Measurements from ENCODE around the gene RAB9A.
A peak's percentile ranks its signal among the peaks of the same experiment; 100 is the strongest.
"Not testable (repeated sequence)": the region's sequence is repeated elsewhere in the genome, so short reads cannot be mapped to it uniquely, and the experiment has no call there.

Gene RAB9A

GRCh38 chrX:13703135-13703534 is 14.2 kb downstream of the RAB9A start:
- no peak for DNase-seq

- DNase-seq = no peak
These were observed 14.7 kb downstream of the RAB9A start for GRCh38 chrX:13703589-13703988.

GRCh38 chrX:13711141-13711540 is 22.2 kb downstream of the RAB9A start:
- DNase-seq = no peak

GRCh38 chrX:13716455-13716854 is 27.5 kb downstream of the RAB9A start:
- peak; percentile 22 for DNase-seq

DNA sequence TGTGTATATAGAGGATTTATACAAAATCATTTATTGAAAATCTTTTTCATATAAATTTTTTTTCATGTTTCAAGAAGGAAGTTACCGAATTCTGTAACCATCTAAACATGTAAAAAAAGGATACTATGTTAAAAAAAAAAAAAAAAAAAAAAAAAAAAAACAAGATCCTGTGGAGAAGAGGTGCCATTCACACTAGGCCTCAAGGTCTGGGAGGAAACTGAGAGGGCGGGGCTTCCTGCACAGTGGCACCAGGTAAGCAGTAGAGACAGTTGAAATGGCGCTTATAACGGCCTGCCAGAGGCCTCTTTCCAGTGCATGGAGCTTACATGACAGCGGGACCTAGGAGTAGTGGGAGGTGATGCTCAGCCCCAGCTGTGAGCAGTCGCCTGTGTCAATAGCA is 28.0 kb downstream of the RAB9A start:
- peak; percentile 62 for DNase-seq

GRCh38 chrX:13717700-13718472 is 29.0 kb downstream of the RAB9A start:
- DNase-seq = no peak

GRCh38 chrX:13719192-13719856 is 30.4 kb downstream of the RAB9A start:
- DNase-seq = no peak

GRCh38 chrX:13721371-13721770 is 32.4 kb downstream of the RAB9A start:
- DNase-seq = no peak

DNA sequence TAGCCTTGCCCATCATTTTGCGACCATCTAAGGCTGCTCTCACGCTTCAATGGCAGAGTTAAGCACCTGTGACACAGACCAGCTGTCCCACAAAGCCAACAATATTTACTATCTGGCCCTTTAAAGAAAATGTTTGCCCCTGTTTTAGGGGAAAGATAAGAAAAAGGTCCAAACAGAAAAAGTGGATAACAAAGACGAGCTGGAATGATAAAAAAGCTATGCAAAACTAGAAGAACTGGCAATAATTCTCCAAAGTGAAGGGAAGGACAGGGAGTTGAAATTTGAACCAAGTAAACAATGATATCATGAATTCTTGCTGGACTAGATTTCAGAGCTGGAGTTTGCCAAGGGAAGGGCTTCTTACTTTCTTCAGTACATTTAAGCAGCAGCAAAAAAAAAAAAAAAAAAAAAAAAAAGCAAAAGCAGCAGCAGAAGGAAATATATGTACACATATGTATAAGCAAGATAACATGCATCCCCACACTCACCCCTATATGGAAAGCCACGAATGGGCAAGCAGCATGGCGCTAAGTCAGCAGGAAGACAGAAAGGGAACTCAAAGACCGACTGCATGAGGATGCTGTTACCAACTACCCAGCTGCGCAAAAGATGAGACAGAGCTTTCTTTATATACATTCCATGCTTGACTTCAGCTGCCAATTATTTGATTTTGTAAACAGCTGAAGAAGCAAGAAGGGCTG is 33.0 kb downstream of the RAB9A start:
- no peak for DNase-seq

DNA sequence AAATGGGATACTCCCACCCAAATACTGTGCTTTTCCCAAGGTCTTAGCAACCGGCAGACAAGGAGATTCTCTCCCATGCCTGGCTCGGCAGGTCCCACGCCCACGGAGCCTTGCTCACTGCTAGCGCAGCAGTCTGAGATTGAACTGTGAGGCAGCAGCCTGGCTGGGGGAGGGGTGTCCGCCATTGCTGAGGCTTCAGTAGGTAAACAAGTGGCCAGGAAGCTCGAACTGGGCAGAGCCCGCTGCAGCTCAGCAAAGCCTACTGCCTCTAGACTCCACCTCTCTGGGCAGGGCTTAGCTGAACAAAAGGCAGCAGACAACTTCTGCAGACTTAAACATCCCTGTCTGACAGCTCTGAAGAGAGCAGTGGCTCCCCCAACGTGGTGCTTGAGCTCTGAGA is 36.0 kb downstream of the RAB9A start:
- DNase-seq = peak; percentile 66

- not testable (repeated sequence) for DNase-seq
These were observed 37.7 kb downstream of the RAB9A start for GRCh38 chrX:13726583-13726982.

DNA sequence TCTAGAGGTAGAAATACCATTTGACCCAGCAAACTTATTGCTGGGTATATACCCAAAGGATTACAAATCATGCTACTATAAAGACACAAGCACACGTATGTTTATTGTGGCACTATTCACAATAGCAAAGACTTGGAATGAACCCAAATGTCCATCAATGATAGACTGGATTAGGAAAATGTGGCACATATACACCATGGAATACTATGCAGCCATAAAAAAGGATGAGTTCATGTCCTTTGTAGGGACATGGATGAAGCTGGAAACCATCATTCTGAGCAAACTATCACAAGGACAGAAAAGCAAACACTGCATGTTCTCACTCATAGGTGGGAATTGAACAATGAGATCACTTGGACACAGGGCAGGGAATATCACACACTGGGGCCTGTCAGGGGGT is 41.6 kb downstream of the RAB9A start:
- DNase-seq = not testable (repeated sequence)

GRCh38 chrX:13732246-13733067 is 43.5 kb downstream of the RAB9A start:
- DNase-seq = no peak

DNA sequence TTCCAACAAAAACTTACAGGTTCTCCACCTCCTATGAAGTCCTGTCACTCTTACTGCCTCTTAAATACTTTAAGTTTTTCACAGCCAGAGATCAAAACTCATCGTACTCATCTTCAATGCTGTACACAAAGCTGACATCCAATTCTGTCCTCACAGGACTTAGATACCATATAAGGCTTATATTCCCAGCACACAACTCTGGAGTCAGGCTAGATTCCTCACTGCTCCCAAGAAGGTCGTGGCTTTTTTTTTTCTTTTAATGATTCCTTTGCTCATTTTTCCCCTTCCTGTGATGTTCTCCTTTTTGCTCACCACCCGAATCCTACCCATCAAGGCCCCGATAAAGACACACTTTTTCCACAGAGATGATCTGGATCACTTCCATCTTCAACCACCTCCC is 44.6 kb downstream of the RAB9A start:
- DNase-seq = no peak

GRCh38 chrX:13734278-13735172 is 45.6 kb downstream of the RAB9A start, which contains the start of the genes OFD1 and TRAPPC2:
Gene OFD1, plus strand, starts transcription at chrX:13734748. Its CDS starts 324 bp downstream, at chrX:13735072.
Gene TRAPPC2, minus strand, starts transcription at chrX:13734620. Its CDS starts 14,657 bp downstream, at chrX:13719963.
- DNase-seq = peak; percentile 91

DNA sequence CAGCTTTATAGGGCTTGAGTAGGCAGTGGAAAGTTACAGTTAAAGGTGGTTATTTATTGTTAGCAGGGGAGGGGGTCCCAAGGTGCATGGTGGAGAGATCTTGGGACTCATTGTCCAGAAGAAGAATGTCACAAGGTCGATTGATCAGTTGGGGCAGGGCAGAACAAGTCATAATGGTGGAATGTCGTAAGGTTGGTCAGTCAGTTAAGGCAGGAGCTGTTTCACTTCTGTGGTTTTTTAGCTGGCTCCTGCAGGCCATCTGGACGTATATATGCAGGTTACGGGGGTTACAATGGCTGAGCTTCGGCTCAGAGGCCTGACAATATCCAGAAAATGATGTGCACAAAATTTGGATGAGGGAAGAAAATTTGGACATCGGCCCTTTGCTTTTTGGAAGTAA is 52.8 kb downstream of the RAB9A start:
- DNase-seq = no peak

GRCh38 chrX:13742397-13743176 is 53.7 kb downstream of the RAB9A start:
- DNase-seq = peak; percentile 60

GRCh38 chrX:13747836-13748235 is 58.9 kb downstream of the RAB9A start:
- no peak for DNase-seq

DNA sequence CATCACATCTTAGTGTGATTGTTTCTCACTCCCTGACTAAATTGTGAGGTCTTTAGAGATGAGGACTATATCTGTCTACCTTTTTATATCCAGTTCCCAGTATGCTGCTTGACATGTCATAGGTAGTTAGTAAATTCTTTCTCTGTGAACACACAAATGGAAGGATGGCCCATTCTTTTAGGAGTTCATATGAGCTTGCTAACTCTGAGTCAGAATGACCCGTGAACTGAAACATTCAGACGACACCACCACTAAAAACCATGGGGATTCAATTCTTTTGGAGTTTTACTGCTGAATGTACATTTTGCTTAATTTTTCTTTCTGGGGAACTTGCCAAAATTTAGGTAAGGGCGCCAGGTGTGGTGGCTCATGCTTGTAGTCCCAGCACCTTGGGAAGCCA is 59.6 kb downstream of the RAB9A start:
- DNase-seq = no peak

- DNase-seq = peak; percentile 40
These were observed 61.3 kb downstream of the RAB9A start for GRCh38 chrX:13750204-13750603.

GRCh38 chrX:13750812-13751211 is 61.9 kb downstream of the RAB9A start:
- no peak for DNase-seq
